NCI-H1105 (cell line): Measurements from ENCODE around the gene MAP3K19.
"Not testable (repeated sequence)": the region's sequence is repeated elsewhere in the genome, so short reads cannot be mapped to it uniquely, and the experiment has no call there.

Experiments
- DNase-seq: peaks from one replicate; lab custom pipeline; 2025; lab: John Stamatoyannopoulos, UW

Gene MAP3K19

DNA sequence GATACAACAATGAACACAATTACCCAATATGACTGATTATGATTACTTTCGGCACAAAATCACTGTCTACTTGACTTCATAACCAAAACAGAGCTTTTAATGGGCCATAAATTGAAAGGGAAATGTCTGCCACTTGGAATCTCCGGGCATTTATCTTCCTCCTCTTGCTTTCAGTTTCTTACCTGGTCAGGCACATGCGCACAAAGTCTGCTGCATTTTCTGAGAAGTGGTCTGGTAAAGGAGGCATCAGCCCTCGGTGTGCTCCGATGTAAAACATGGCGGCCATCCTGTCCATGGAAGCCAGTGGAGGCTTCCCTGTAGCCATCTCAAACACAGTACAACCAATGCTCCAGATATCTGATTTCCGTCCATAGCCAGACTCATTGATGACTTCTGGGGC is 66.6 kb downstream of the MAP3K19 start:
- DNase-seq: no peak

GRCh38 chr2:134979221-134979620 is 68.0 kb downstream of the MAP3K19 start:
- no peak for DNase-seq

DNA sequence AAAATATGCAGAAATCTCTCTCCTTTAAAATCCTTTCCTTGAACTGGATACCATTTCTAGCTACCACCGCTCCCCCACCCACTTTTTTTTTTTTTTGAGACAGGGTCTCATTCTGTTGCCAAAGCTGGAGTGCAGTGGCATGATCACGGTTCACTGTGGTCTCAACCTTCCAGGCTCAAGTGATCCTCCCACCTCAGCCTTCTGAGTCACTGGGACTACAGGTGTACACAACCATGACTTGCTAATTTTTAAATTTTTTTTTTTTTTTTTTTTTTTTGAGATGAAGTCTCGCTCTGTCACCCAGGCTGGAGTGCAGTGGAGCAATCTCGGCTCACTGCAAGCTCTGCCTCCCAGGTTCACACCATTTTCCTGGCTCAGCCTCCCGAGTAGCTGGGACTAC is 70.1 kb downstream of the MAP3K19 start:
- DNase-seq: not testable (repeated sequence)

DNA sequence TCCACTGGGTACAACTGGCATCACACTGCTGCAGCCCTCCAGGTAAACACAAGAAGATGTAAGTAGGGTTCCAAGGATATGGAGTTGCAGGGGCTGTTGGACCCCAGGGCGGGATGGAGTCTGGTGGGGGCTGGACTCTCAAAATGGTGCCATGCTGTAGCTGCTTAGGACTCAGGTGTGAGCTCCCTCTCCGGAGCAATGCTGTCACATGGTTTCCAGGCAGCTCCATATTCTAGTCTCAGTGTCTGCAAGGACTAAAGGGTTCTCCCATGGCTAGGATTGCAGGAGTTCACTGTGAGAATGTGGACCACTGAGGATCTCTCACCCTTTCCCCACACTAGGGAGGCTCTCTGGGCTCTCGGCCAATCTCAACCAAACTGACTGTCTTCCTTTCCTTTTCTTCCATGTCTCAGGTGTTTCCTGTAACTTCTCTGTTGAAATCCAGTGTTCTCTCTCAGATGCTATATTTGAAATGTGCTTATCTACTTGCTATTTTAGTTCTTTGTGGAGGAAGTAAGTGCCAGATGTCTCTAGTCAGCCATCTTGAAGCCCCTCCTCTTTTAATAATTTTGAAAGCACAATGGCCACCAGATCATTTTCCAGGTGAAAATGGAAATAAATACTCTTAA is 71.1 kb downstream of the MAP3K19 start:
- DNase-seq: no peak

DNA sequence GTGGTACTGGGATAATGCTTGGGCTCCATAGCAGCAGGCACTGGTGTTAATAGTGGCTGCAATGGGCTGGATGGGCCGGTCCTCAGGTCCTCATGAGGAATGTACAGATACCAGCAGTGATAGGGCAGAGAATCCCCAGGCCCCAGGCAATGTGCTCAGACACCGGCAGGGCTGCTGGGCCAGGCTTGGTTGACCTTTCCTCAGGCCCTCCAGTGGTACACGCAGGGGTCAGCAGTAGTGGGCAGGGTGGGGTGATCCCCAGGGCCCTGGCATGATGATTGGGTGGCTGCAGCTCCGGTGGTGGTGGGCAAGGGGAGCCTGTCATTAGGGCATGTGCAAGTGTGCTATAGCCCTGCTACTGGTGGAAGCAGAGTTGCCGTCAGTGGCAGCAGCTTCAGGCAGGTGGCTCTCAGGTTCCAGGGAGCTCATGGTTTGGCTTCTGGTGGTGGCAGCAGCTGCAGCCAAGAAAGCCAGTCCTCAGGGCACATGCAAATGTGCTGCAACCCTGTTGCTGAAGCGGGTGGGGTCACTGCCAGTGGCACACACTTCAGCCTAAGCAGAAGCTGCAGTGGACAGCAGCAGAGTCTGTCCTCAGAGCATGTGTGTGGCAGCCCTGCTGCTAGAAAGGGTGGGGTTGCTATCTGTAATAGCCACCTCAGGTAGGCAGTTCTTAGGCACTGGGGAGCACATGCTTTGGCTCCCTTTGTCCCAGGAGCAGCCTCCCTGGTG is 71.8 kb downstream of the MAP3K19 start:
- DNase-seq: no peak

DNA sequence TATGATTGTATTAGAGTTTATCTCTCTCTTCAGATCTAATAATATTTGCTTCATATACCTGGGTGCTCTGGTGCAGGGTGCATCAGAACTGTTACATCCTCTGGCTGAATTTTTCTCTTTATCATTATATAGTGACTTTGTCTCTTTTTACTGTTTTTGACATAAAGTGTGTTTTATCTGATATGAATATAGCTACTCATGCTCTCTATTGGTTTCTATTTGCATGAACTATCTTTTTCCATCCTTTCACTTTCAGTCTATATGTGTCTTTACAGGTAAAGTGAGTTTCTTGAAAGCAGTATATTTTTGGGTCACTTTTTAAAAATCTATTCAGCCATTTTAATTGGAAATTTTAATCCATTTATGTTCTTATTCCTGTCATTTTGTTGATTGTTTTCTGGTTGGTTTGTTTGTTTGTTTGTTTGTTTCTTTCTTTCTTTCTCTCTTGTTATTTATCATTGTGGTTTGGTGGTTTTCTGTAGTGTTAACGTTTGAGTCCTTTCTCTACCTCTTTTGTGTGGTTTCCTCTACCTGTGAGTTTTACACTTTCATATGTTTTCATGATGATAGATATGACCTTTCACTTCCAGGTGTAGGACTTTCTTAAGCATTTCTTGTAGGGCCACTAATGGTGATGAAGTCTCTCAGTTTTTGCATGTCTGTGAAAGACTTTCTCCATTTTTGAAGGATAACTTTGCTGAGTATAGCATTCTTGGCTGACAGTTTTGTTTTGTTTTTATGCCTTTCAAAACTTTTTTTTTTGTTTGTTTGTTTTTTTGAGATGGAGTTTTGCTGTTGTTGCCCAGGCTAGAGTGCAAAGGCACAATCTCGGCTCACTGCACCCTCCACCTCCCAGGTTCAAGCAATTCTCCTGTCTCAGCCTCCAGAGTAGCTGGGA is 73.8 kb downstream of the MAP3K19 start:
- no peak for DNase-seq

GRCh38 chr2:134967166-134967565 is 80.1 kb downstream of the MAP3K19 start:
- DNase-seq: not testable (repeated sequence)

GRCh38 chr2:134957477-134957876 is 89.8 kb downstream of the MAP3K19 start:
- no peak for DNase-seq

GRCh38 chr2:134955744-134956143 is 91.5 kb downstream of the MAP3K19 start:
- no peak for DNase-seq

- DNase-seq: no peak
These were observed 93.2 kb downstream of the MAP3K19 start for GRCh38 chr2:134954065-134954464.

GRCh38 chr2:134952608-134953007 is 94.6 kb downstream of the MAP3K19 start:
- no peak for DNase-seq

- no peak for DNase-seq
These were observed 96.4 kb downstream of the MAP3K19 start for GRCh38 chr2:134950886-134951285.

DNA sequence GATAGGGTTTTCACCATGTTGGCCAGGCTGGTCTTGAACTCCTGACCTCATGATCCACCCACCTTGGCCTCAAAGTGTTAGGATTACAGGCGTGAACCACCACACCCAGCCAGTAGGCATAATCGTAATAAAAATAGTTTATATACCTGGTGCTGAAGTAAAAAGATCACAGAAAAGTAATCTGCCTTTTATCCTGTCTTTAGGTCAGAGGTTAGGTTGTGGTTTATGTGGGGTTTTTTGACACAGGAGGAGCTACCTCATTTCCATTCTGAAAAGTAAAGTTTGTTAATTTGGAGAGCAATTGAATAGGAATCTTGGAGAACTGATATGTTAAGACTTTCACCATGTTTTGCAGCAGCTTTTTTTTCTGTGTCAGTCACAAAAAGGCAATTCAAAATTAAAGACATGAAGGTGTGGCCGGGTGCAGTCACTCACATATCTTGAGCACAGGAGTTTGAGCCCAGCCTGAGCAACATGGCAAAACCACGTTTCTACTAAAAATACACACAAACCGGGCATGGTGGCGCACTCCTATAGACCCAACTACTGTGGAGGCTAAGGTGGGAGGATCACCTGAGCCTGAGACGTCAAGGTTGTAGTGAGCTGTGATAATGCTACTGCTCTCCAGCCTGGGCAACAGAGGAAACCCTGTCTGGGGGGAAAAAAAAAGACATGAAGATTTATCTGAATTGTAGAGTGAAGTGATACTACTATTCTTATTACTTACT is 97.1 kb downstream of the MAP3K19 start:
- no peak for DNase-seq

GRCh38 chr2:134946073-134946472 is 101.2 kb downstream of the MAP3K19 start:
- no peak for DNase-seq

GRCh38 chr2:134944975-134945374 is 102.3 kb downstream of the MAP3K19 start:
- DNase-seq: no peak

DNA sequence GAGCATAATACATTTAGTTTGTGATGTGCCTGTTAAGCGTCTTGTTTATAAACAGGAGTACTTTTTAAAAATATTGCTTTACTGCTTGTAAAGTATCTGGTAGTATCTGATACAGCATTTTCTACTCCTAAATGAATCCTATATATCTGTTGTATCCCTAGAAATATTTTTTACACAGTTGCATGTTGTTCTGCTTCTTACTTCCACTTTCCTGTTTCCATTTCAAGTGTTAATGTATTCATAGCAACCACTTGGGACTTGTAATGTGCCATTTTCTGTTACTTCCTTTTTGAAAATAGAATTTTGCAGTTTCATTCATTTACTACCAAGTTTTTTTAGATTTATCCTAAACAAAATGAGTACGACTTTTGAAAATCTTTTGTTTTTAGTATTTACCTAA is 103.7 kb downstream of the MAP3K19 start:
- DNase-seq: no peak

DNA sequence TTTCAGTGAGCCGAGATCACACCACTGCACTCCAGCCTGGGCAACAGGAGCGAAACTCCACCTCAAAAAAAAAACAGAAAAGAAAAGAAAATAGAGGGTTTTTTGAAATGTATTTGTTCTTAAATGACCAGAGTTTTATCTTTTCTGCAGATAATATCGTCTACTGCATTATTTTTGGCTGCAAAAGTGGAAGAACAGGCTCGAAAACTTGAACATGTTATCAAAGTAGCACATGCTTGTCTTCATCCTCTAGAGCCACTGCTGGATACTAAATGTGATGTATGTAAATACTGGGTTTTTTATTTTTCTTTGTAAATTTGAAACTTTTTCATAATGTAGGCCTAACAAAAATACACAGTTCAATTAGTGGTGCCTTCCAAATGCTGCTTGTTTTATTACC is 110.6 kb downstream of the MAP3K19 start:
- no peak for DNase-seq

DNA sequence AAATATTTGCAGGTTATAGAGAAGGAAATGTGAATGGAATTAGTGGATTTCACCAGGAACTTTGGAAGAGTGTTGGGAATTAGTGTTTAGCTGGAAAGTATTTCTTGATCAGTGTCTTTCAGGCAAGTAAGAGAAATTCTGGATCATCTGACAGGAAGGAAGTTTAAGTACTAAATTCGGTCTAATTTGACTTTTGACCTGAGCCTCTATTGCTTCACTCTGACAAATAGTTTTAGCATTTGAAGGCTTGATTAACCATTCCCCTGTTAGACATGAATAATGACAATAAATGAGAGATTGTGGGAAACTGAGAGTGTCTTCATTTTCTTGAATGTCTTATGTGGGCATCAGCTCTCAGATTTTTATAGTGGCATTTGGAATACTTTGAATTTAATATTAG is 112.6 kb downstream of the MAP3K19 start:
- DNase-seq: no peak

GRCh38 chr2:134934150-134934549 is 113.1 kb downstream of the MAP3K19 start:
- no peak for DNase-seq

DNA sequence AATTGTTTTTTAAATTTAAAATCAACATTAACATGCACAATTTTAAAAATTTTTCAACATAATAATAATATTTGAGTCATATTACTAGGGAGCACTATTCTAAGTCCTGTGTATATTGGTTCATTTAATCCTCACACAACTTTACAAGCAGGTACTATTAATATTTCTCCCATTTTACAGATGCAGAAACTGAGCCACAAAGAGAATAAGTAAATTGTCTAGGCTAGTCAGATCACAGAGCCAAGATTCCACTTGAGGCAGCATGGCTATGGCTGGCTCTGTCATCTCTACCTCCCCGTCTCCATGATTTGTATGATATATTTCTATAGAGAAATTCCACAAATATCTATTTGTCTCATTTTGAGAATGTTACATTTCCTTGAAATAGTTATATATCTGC is 113.5 kb downstream of the MAP3K19 start:
- no peak for DNase-seq

DNA sequence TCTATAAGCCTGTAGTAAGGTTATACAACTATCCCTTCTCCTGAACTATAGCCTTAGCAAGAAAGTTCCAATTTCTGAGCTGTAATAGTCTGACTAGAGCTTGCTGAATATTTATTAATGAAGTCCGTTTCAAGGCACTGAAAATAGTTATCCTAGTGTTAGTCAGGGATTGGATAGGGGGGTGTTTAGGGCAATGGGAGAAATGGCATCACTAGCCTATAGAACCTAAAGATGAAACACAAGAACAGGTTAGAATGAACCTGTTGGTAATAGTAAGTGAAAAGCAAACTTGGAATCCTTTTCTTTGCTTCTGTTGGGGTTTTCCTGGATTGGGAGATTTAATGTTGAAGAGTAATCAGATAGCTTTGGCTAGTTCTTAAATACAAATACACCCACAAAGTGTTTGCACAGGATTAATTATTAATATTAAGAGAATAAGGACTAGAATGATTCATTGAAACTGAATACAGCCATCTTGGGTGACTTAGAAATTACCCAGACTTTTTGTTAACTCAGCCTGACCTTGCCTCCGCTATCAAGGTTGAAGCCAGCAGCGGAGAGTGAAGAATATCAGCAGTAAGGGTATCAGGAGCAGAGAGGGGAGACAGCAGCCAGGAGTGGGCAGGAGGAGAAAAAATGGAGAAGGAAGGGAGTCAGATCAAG is 114.3 kb downstream of the MAP3K19 start:
- no peak for DNase-seq

GRCh38 chr2:134927195-134927594 is 120.1 kb downstream of the MAP3K19 start:
- no peak for DNase-seq
